ENCODE results near the gene ANXA9.
A peak's percentile ranks its signal among the peaks of the same experiment; 100 is the strongest.

The ANXA9 gene

GRCh38 chr1:150974580-150975478 is 7.3 kb upstream of the ANXA9 start, which contains the start of gene CERS2:
TSS of gene CERS2 (minus strand) at chr1:150974835. CDS start at chr1:150969090, 5,745 bp downstream.
- TF ChIP-seq TAF1 (IDR thresholded peaks at IDR 0.05; ENCODE audit: borderline replicate concordance, insufficient read depth, low read length) (no peak), POLR2AphosphoS5 (IDR thresholded peaks at IDR 0.05; ENCODE audit: low read depth, low read length) (no peak), SIN3A (IDR thresholded peaks at IDR 0.05; ENCODE audit: borderline replicate concordance, insufficient read depth, low read length) (no peak)

GRCh38 chr1:150976401-150976821 is 5.7 kb upstream of the ANXA9 start:
- TF ChIP-seq FOXP2 (optimal IDR thresholded peaks at IDR 0.05; ENCODE audit: borderline replicate concordance, extremely low read depth, extremely low read length, insufficient read depth) (no peak), SIN3A (IDR thresholded peaks at IDR 0.05; ENCODE audit: borderline replicate concordance, insufficient read depth, low read length) (no peak), REST (IDR thresholded peaks at IDR 0.05; ENCODE audit: insufficient read depth in 1 of 2, low read depth in 2 of 2, low read length in 2 of 2) (no peak), TAF1 (IDR thresholded peaks at IDR 0.05; ENCODE audit: borderline replicate concordance, insufficient read depth, low read length) (no peak), POLR2AphosphoS5 (IDR thresholded peaks at IDR 0.05; ENCODE audit: low read depth, low read length) (no peak)

GRCh38 chr1:150976879-150977694 is 5.0 kb upstream of the ANXA9 start:
- peak; percentile 21; the same call in 1 of the 2 replicates for TF ChIP-seq TAF1 (IDR thresholded peaks at IDR 0.05; ENCODE audit: borderline replicate concordance, insufficient read depth, low read length)
- no peak for TF ChIP-seq FOXP2 (optimal IDR thresholded peaks at IDR 0.05; ENCODE audit: borderline replicate concordance, extremely low read depth, extremely low read length, insufficient read depth)

- TF ChIP-seq FOXP2 (optimal IDR thresholded peaks at IDR 0.05; ENCODE audit: borderline replicate concordance, extremely low read depth, extremely low read length, insufficient read depth) (no peak), SIN3A (IDR thresholded peaks at IDR 0.05; ENCODE audit: borderline replicate concordance, insufficient read depth, low read length) (no peak), TAF1 (IDR thresholded peaks at IDR 0.05; ENCODE audit: borderline replicate concordance, insufficient read depth, low read length) (no peak), REST (IDR thresholded peaks at IDR 0.05; ENCODE audit: insufficient read depth in 1 of 2, low read depth in 2 of 2, low read length in 2 of 2) (no peak), POLR2AphosphoS5 (IDR thresholded peaks at IDR 0.05; ENCODE audit: low read depth, low read length) (no peak)
Observed at GRCh38 chr1:150979092-150980056, 2.7 kb upstream of the ANXA9 start.

GRCh38 chr1:150981177-150981804 is 801 bp upstream of the ANXA9 start:
- TF ChIP-seq FOXP2 (optimal IDR thresholded peaks at IDR 0.05; ENCODE audit: borderline replicate concordance, extremely low read depth, extremely low read length, insufficient read depth) (no peak), POLR2AphosphoS5 (IDR thresholded peaks at IDR 0.05; ENCODE audit: low read depth, low read length) (no peak), SIN3A (IDR thresholded peaks at IDR 0.05; ENCODE audit: borderline replicate concordance, insufficient read depth, low read length) (no peak), TAF1 (IDR thresholded peaks at IDR 0.05; ENCODE audit: borderline replicate concordance, insufficient read depth, low read length) (no peak), REST (IDR thresholded peaks at IDR 0.05; ENCODE audit: insufficient read depth in 1 of 2, low read depth in 2 of 2, low read length in 2 of 2) (no peak)

All from PFSK-1 (cell line).